ENCODE data around the gene COX19. TPM values are rescaled to one million over a fixed set of nuclear protein-coding genes. Genes with fewer than 3 reads are reported as not detected.

The COX19 gene
- total RNA-seq, 6 experiments from 2014 or later, result 5.6 to 7.6 (median 6.5) TPM

DNA sequence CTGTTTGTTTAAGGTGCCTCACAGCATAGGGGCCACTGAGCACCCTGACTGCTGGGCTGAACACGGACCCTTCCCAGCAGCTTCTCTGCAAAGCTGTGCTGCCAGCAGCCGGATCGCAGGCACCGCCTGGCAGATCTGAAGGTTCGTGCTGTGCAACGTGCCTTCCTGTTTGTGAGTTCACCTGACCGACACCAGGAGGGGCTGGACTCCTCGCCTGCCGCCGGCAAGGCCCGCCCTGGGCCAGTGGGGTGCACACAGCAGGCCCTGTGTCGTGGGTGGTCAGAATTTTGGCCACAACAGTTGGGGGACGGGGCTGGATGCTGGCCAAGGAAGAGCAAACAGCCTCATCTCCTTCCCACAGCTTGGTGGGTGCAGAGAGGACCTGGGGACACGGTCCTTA lies 20.2 kb upstream of the COX19 start:
- H3K4me1 Mint-ChIP-seq (ENCODE audit: low read depth), result no peaks in the 10 kb centered on the region
- H3K9me3 Mint-ChIP-seq, result no peaks in the 10 kb centered on the region
- no peak overlapping the region for H3K27ac Mint-ChIP-seq
- TF ChIP-seq, protein P1, sequence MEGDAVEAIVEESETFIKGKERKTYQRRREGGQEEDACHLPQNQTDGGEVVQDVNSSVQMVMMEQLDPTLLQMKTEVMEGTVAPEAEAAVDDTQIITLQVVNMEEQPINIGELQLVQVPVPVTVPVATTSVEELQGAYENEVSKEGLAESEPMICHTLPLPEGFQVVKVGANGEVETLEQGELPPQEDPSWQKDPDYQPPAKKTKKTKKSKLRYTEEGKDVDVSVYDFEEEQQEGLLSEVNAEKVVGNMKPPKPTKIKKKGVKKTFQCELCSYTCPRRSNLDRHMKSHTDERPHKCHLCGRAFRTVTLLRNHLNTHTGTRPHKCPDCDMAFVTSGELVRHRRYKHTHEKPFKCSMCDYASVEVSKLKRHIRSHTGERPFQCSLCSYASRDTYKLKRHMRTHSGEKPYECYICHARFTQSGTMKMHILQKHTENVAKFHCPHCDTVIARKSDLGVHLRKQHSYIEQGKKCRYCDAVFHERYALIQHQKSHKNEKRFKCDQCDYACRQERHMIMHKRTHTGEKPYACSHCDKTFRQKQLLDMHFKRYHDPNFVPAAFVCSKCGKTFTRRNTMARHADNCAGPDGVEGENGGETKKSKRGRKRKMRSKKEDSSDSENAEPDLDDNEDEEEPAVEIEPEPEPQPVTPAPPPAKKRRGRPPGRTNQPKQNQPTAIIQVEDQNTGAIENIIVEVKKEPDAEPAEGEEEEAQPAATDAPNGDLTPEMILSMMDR (IDR thresholded peaks at IDR 0.05), result no peak; the same call in 1 of the 2 replicates
- H3K4me3 Mint-ChIP-seq, result no peak overlapping the region
- H3K27me3 Mint-ChIP-seq (ENCODE audit: insufficient read depth), result peaks cover 6% of the 10 kb centered on the region; the same call in 1 of the 2 replicates
- no peaks in the 10 kb centered on the region for H3K36me3 Mint-ChIP-seq (ENCODE audit: low read depth)
- no peak for DNase-seq

DNA sequence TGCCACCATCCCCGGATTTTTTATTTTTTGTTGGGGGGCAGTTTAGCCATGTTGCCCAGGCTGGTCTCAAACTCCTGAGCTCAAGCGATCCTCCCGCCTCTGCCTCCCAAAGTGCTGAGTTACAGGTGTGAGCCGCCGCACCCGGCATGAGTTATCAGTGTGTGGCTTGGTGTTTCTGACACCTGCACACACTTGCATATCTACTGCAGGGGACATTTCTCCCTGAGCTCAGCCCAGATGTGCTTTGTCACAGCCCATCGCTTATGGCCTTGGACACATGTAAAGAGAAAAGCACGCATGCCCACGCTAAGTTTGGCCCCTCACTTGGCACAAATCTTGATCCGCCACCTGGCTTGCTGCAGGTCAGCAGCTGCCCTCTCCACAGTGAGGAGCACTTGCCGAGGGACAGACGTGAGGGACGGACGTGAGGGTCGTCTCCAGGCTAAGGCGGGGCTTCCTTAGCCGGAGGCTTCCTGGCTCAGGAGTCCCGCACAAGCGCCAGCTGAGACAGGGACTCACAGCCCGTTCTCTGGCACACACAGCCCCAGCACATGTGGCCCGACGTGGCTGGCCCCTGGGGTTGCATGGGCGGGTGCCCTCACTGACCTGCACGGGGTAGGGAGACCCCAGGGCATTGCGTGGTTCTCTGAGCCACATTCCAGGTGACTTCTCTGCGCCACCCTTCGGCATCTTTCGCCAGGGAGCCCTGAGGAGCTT lies 19.4 kb upstream of the COX19 start:
- Mint-ChIP-seq H3K4me3 (no peak overlapping the region), H3K36me3 (ENCODE audit: low read depth) (no peaks in the 10 kb centered on the region), H3K27me3 (ENCODE audit: insufficient read depth) (peaks cover 6% of the 10 kb centered on the region; the same call in 1 of the 2 replicates), H3K27ac (no peak overlapping the region), H3K9me3 (no peaks in the 10 kb centered on the region), H3K4me1 (ENCODE audit: low read depth) (no peaks in the 10 kb centered on the region)
- TF ChIP-seq, protein P1 (IDR thresholded peaks at IDR 0.05), result no peak
- DNase-seq, result no peak

DNA sequence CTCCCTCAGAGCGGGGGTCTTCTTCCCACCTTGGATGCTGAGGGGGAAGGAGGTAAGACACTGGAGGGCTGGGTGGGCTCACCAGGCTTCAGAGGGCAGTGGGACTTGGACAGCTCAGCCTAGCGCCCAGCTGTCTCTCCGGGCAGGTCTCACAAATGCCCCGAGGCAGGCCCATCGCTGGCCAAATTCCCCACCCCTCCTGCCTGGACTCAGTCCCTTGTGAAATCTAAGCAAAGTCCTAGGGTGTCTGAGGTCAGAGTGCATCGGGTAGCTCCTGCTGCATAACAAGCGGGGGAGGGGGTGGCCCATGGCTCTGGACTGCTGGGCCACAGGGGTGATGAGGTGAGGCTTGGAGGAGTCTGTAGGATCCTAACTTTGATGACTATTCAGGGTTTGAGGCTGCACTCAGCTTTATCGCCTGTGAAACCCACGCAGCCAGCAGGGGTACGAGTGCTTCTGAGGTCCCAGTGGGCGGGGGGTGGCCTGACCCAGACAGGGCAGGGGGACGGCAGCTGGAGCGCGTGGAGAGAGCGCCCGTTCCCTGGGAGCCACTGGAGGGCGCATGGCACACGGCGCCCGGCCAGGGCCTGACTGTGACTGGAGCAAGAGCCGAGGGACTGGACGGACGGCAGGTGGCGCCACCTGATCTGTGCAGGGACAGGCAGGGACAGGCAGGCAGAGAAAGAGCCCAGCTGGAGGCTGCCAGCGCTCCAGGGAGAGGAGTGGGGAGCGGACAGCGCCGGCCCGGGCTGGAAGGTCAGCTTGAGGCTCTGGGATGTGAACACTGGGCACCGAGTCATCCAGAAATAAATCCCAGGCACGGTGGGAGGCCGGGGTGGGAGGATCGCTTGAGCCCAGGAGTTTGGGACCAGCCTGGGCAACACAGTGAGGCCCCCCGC lies 17.6 kb upstream of the COX19 start:
- Mint-ChIP-seq H3K27me3 (ENCODE audit: insufficient read depth) (peaks cover 6% of the 10 kb centered on the region; the same call in 1 of the 2 replicates), H3K27ac (no peak overlapping the region), H3K4me3 (no peak overlapping the region), H3K9me3 (no peaks in the 10 kb centered on the region), H3K4me1 (ENCODE audit: low read depth) (no peaks in the 10 kb centered on the region), H3K36me3 (ENCODE audit: low read depth) (no peaks in the 10 kb centered on the region)
- peak; percentile 92 for DNase-seq
- TF ChIP-seq, protein P1 (IDR thresholded peaks at IDR 0.05), result peak; percentile 99

DNA sequence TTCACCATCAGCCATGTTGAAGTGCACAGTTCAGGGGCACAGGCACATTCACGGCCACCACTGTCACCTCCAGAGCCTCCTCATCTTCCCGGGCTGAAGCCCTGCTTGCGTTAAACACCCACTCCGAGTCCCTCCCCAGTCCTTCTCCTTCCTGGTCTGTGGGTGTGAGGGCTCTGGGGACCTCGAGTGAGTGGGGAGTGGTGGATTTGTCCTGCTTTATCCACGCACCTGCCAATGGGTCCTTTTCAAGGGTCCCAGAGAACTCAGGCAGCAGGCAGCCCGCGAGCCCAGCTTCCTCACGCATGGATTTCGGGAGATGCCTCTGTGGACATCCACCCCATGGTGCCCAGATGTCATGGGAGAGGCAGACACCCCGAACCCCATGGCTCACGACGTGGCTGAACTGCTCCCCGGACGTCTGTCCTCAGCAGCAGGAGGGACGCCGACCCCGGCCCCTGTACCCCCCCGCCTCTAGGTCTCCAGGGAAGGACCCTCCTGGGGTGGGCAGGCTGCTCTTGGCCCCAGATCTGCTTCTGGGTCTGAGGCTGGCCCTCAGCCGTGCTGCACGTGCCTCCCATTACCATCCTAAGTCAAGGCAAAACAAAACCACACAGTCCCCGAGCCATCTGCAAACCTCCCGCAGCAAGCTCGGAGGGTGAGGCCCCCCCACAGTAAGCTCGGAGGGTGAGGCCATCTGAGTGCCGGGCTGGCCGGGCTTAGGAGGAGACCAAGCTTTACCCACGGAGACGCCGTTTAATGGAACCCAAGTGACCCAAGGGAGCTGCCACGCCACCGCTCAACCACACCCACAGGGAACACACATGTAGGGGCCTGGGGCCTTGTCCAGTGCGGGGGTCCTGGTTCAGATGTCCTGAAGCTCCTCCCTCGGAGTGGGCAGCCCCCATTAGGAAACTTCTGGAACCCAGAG lies 16.6 kb upstream of the COX19 start:
- Mint-ChIP-seq H3K36me3 (ENCODE audit: low read depth) (no peaks in the 10 kb centered on the region), H3K4me3 (no peak overlapping the region), H3K27ac (no peak overlapping the region), H3K27me3 (ENCODE audit: insufficient read depth) (peaks cover 6% of the 10 kb centered on the region; the same call in 1 of the 2 replicates), H3K4me1 (ENCODE audit: low read depth) (no peaks in the 10 kb centered on the region), H3K9me3 (no peaks in the 10 kb centered on the region)
- TF ChIP-seq, protein P1 (IDR thresholded peaks at IDR 0.05), result no peak
- no peak for DNase-seq
